ENCODE data around the gene GYPB. TPM values are rescaled to one million over a fixed set of nuclear protein-coding genes. Genes with fewer than 3 reads are reported as not detected.
"Not testable (repeated sequence)": the region's sequence is repeated elsewhere in the genome, so short reads cannot be mapped to it uniquely, and the experiment has no call there.

Gene GYPB
- total RNA-seq, 2 experiments from 2014 or later: not detected

GRCh38 chr4:143974021-143974420, 45.2 kb downstream of the GYPB start:
- ATAC-seq; CTCF ChIA-PET; POLR2A ChIA-PET; DNase-seq; H3K9me3 Mint-ChIP-seq (ENCODE audit: low read depth); H3K27me3 Mint-ChIP-seq; H3K4me3 Mint-ChIP-seq; H3K4me1 Mint-ChIP-seq; H3K36me3 Mint-ChIP-seq (ENCODE audit: low read depth); H3K27ac Mint-ChIP-seq: not testable (repeated sequence)
- intact Hi-C loops (cut with DNase I, micrococcal nuclease): loop anchor here in 1 of 2 experiments (5.0 kb wide), 1 partner anchor 122 kb away; no protein-coding TSS in a partner anchor

GRCh38 chr4:143961075-143961474, 58.1 kb downstream of the GYPB start:
- no peak for ATAC-seq
- Mint-ChIP-seq H3K27me3 (peaks cover 2% of the 10 kb centered on the region), H3K4me3 (no peak overlapping the region), H3K4me1 (no peaks in the 10 kb centered on the region), H3K9me3 (ENCODE audit: low read depth) (no peaks in the 10 kb centered on the region), H3K36me3 (ENCODE audit: low read depth) (no peaks in the 10 kb centered on the region), H3K27ac (no peak overlapping the region)
- DNase-seq: no peak
- intact Hi-C loops (cut with DNase I, micrococcal nuclease): no loop called here
- ChIA-PET POLR2A (no interaction called here), CTCF (no interaction called here)

- intact Hi-C loops (cut with DNase I, micrococcal nuclease): not testable (repeated sequence)
Measured at GRCh38 chr4:143955306-143955705, 63.9 kb downstream of the GYPB start.

GRCh38 chr4:143951458-143951972, 67.7 kb downstream of the GYPB start:
- POLR2A ChIA-PET; H3K4me1 Mint-ChIP-seq; H3K36me3 Mint-ChIP-seq (ENCODE audit: low read depth); CTCF ChIA-PET; ATAC-seq; H3K27ac Mint-ChIP-seq; H3K27me3 Mint-ChIP-seq; H3K4me3 Mint-ChIP-seq; DNase-seq: not testable (repeated sequence)
- intact Hi-C loops (cut with DNase I, micrococcal nuclease): loop anchor here in 1 of 2 experiments (5.0 kb wide), 1 partner anchor 119 kb away; no protein-coding TSS in a partner anchor
- H3K9me3 Mint-ChIP-seq (ENCODE audit: low read depth): peaks cover 16% of the 10 kb centered on the region

More at GRCh38 chr4:143955306-143955705, 63.9 kb downstream of the GYPB start:
- POLR2A ChIA-PET; DNase-seq; H3K4me3 Mint-ChIP-seq; H3K27me3 Mint-ChIP-seq; H3K36me3 Mint-ChIP-seq (ENCODE audit: low read depth); H3K4me1 Mint-ChIP-seq; CTCF ChIA-PET; ATAC-seq; H3K27ac Mint-ChIP-seq: not testable (repeated sequence)
- H3K9me3 Mint-ChIP-seq (ENCODE audit: low read depth): peaks cover 16% of the 10 kb centered on the region

- H3K36me3 Mint-ChIP-seq (ENCODE audit: low read depth); DNase-seq; H3K4me3 Mint-ChIP-seq; CTCF ChIA-PET; H3K27me3 Mint-ChIP-seq; ATAC-seq; POLR2A ChIA-PET; H3K4me1 Mint-ChIP-seq; H3K27ac Mint-ChIP-seq: not testable (repeated sequence)
- intact Hi-C loops (cut with DNase I, micrococcal nuclease): loop anchor here in 1 of 2 experiments (5.0 kb wide), 1 partner anchor 119 kb away; no protein-coding TSS in a partner anchor
- H3K9me3 Mint-ChIP-seq (ENCODE audit: low read depth): peaks cover 16% of the 10 kb centered on the region
Measured at GRCh38 chr4:143950967-143951366, 68.2 kb downstream of the GYPB start.

- not testable (repeated sequence) for H3K27me3 Mint-ChIP-seq
- peaks cover 16% of the 10 kb centered on the region for H3K9me3 Mint-ChIP-seq (ENCODE audit: low read depth)
Measured at GRCh38 chr4:143950185-143950584, 69.0 kb downstream of the GYPB start.

GRCh38 chr4:143947493-143947892, 71.7 kb downstream of the GYPB start:
- DNase-seq; H3K4me1 Mint-ChIP-seq; ATAC-seq; CTCF ChIA-PET; POLR2A ChIA-PET; H3K36me3 Mint-ChIP-seq (ENCODE audit: low read depth); H3K4me3 Mint-ChIP-seq; intact Hi-C loops (cut with DNase I, micrococcal nuclease); H3K27ac Mint-ChIP-seq; H3K27me3 Mint-ChIP-seq: not testable (repeated sequence)
- peaks cover 12% of the 10 kb centered on the region for H3K9me3 Mint-ChIP-seq (ENCODE audit: low read depth)

More at GRCh38 chr4:143950185-143950584, 69.0 kb downstream of the GYPB start:
- DNase-seq; H3K27ac Mint-ChIP-seq; H3K4me3 Mint-ChIP-seq; H3K4me1 Mint-ChIP-seq; H3K36me3 Mint-ChIP-seq (ENCODE audit: low read depth); POLR2A ChIA-PET; CTCF ChIA-PET; ATAC-seq: not testable (repeated sequence)
- intact Hi-C loops (cut with DNase I, micrococcal nuclease): loop anchor here in 1 of 2 experiments (5.0 kb wide), 1 partner anchor 118 kb away; no protein-coding TSS in a partner anchor

Other genes starting within 250 kb of the GYPB start
- gene GYPE, start 113.8 kb downstream of the GYPB start, total RNA-seq: under 1 TPM in 1 of 2 experiments, not detected in 1; 0.16 TPM
- gene GYPA, start 121.3 kb upstream of the GYPB start, total RNA-seq: not detected